ENCODE data around the gene FPR2.

- TF ChIP-seq, protein P1, sequence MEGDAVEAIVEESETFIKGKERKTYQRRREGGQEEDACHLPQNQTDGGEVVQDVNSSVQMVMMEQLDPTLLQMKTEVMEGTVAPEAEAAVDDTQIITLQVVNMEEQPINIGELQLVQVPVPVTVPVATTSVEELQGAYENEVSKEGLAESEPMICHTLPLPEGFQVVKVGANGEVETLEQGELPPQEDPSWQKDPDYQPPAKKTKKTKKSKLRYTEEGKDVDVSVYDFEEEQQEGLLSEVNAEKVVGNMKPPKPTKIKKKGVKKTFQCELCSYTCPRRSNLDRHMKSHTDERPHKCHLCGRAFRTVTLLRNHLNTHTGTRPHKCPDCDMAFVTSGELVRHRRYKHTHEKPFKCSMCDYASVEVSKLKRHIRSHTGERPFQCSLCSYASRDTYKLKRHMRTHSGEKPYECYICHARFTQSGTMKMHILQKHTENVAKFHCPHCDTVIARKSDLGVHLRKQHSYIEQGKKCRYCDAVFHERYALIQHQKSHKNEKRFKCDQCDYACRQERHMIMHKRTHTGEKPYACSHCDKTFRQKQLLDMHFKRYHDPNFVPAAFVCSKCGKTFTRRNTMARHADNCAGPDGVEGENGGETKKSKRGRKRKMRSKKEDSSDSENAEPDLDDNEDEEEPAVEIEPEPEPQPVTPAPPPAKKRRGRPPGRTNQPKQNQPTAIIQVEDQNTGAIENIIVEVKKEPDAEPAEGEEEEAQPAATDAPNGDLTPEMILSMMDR (IDR thresholded peaks at IDR 0.05; ENCODE audit: low read depth, low read length, missing input control): no peak
- TF ChIP-seq HNF4A (conservative IDR thresholded peaks at IDR 0.05): no peak
- TF ChIP-seq TAF1 (conservative IDR thresholded peaks at IDR 0.05): no peak
- TF ChIP-seq, protein P2, sequence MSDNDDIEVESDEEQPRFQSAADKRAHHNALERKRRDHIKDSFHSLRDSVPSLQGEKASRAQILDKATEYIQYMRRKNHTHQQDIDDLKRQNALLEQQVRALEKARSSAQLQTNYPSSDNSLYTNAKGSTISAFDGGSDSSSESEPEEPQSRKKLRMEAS (IDR thresholded peaks at IDR 0.05): no peak
- no peak for TF ChIP-seq ZBTB33 (IDR thresholded peaks at IDR 0.05)
- no peak for TF ChIP-seq ATF3 (IDR thresholded peaks at IDR 0.05)
- no peak for TF ChIP-seq YY1 (IDR thresholded peaks at IDR 0.05)
- TF ChIP-seq JUND (IDR thresholded peaks at IDR 0.05): no peak
- no peak for TF ChIP-seq RXRA (IDR thresholded peaks at IDR 0.05)
Measured at GRCh38 chr19:51740356-51740755, 20.6 kb upstream of the FPR2 start.
